ENCODE measurements around the gene NCAPD3. TPM values are rescaled to one million over a fixed set of nuclear protein-coding genes. Genes with fewer than 3 reads are reported as not detected.

The NCAPD3 gene
- total and polyA plus RNA-seq, 2 of the 13 experiments (the other 11 are each of a cell fraction or from before 2014, with no cell fraction given) = 20.7 to 25.6 TPM

- TF ChIP-seq, protein P1, sequence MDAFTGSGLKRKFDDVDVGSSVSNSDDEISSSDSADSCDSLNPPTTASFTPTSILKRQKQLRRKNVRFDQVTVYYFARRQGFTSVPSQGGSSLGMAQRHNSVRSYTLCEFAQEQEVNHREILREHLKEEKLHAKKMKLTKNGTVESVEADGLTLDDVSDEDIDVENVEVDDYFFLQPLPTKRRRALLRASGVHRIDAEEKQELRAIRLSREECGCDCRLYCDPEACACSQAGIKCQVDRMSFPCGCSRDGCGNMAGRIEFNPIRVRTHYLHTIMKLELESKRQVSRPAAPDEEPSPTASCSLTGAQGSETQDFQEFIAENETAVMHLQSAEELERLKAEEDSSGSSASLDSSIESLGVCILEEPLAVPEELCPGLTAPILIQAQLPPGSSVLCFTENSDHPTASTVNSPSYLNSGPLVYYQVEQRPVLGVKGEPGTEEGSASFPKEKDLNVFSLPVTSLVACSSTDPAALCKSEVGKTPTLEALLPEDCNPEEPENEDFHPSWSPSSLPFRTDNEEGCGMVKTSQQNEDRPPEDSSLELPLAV (CRISPR knock-in tag; conservative IDR thresholded peaks at IDR 0.05; ENCODE audit: low read depth) = no peak
- TF ChIP-seq CEBPG (CRISPR knock-in tag; IDR thresholded peaks at IDR 0.05) (0 out of 2 replicates have a peak, but pooled peaks have one; percentile 5), SALL2 (CRISPR knock-in tag; IDR thresholded peaks at IDR 0.05) (0 out of 2 replicates have a peak, but pooled peaks have one; percentile 47), ADNP (CRISPR knock-in tag; IDR thresholded peaks at IDR 0.05) (no peak), ZFP1 (CRISPR knock-in tag; IDR thresholded peaks at IDR 0.05) (peak; percentile 52), ZNF280B (CRISPR knock-in tag; IDR thresholded peaks at IDR 0.05; ENCODE audit: borderline replicate concordance) (peak; percentile 65; the same call in 1 of the 2 replicates), ZNF782 (CRISPR knock-in tag; IDR thresholded peaks at IDR 0.05; ENCODE audit: borderline replicate concordance) (no peak), ZNF121 (CRISPR knock-in tag; IDR thresholded peaks at IDR 0.05) (0 out of 2 replicates have a peak, but pooled peaks have one; percentile 16), TOE1 (CRISPR knock-in tag; IDR thresholded peaks at IDR 0.05) (0 out of 2 replicates have a peak, but pooled peaks have one; percentile 66), ZNF629 (CRISPR knock-in tag; conservative IDR thresholded peaks at IDR 0.05) (0 out of 2 replicates have a peak, but pooled peaks have one; percentile 18), EP300 (IDR thresholded peaks at IDR 0.05; ENCODE audit: low read depth in 2 of 2, low read length in 2 of 2) (no peak), EP300 (CRISPR knock-in tag; IDR thresholded peaks at IDR 0.05; ENCODE audit: borderline replicate concordance) (no peak), SP5 (CRISPR knock-in tag; IDR thresholded peaks at IDR 0.05; ENCODE audit: borderline replicate concordance, low read depth) (peak; percentile 21; the same call in 1 of the 2 replicates), ZNF552 (CRISPR knock-in tag; IDR thresholded peaks at IDR 0.05; ENCODE audit: borderline replicate concordance) (0 out of 2 replicates have a peak, but pooled peaks have one; percentile 30), JUNB (CRISPR knock-in tag; IDR thresholded peaks at IDR 0.05; ENCODE audit: borderline replicate concordance) (peak; percentile 59; the same call in 1 of the 2 replicates), ZNF557 (CRISPR knock-in tag; IDR thresholded peaks at IDR 0.05) (0 out of 2 replicates have a peak, but pooled peaks have one; percentile 71)
- TF ChIP-seq, protein P2, sequence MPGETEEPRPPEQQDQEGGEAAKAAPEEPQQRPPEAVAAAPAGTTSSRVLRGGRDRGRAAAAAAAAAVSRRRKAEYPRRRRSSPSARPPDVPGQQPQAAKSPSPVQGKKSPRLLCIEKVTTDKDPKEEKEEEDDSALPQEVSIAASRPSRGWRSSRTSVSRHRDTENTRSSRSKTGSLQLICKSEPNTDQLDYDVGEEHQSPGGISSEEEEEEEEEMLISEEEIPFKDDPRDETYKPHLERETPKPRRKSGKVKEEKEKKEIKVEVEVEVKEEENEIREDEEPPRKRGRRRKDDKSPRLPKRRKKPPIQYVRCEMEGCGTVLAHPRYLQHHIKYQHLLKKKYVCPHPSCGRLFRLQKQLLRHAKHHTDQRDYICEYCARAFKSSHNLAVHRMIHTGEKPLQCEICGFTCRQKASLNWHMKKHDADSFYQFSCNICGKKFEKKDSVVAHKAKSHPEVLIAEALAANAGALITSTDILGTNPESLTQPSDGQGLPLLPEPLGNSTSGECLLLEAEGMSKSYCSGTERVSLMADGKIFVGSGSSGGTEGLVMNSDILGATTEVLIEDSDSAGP (CRISPR knock-in tag; IDR thresholded peaks at IDR 0.05; ENCODE audit: borderline replicate concordance) = peak; percentile 71
- TF ChIP-seq, protein P3, sequence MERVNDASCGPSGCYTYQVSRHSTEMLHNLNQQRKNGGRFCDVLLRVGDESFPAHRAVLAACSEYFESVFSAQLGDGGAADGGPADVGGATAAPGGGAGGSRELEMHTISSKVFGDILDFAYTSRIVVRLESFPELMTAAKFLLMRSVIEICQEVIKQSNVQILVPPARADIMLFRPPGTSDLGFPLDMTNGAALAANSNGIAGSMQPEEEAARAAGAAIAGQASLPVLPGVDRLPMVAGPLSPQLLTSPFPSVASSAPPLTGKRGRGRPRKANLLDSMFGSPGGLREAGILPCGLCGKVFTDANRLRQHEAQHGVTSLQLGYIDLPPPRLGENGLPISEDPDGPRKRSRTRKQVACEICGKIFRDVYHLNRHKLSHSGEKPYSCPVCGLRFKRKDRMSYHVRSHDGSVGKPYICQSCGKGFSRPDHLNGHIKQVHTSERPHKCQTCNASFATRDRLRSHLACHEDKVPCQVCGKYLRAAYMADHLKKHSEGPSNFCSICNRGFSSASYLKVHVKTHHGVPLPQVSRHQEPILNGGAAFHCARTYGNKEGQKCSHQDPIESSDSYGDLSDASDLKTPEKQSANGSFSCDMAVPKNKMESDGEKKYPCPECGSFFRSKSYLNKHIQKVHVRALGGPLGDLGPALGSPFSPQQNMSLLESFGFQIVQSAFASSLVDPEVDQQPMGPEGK (CRISPR knock-in tag; IDR thresholded peaks at IDR 0.05) = peak; percentile 37; the same call in 1 of the 2 replicates
- TF ChIP-seq, protein P4, sequence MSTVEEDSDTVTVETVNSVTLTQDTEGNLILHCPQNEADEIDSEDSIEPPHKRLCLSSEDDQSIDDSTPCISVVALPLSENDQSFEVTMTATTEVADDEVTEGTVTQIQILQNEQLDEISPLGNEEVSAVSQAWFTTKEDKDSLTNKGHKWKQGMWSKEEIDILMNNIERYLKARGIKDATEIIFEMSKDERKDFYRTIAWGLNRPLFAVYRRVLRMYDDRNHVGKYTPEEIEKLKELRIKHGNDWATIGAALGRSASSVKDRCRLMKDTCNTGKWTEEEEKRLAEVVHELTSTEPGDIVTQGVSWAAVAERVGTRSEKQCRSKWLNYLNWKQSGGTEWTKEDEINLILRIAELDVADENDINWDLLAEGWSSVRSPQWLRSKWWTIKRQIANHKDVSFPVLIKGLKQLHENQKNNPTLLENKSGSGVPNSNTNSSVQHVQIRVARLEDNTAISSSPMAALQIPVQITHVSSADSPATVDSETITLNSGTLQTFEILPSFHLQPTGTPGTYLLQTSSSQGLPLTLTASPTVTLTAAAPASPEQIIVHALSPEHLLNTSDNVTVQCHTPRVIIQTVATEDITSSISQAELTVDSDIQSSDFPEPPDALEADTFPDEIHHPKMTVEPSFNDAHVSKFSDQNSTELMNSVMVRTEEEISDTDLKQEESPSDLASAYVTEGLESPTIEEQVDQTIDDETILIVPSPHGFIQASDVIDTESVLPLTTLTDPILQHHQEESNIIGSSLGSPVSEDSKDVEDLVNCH (CRISPR knock-in tag; IDR thresholded peaks at IDR 0.05) = no peak
These were observed at the start of gene NCAPD3, which contains the start of gene VPS26B (continued) for GRCh38 chr11:134223836-134224709.
